Neuronal stem cell (in vitro differentiated cells): Measurements from ENCODE around the gene MAPK10.
A peak's percentile ranks its signal among the peaks of the same experiment; 100 is the strongest.

Source experiments
- DNase-seq: peaks from one replicate; pipeline ENCODE4 v3.0.0-alpha.2; 2013; ENCODE audit warnings: low spot score
- H2AFZ ChIP-seq: one replicate; pipeline ENCODE4 v1.6.1; 2013; ENCODE audit warnings: mild to moderate bottlenecking, low read length, inconsistent platforms
- H2AK5ac ChIP-seq: 2 replicates; pipeline ENCODE4 v1.6.1; 2013; ENCODE audit warnings: low read depth, mild to moderate bottlenecking, inconsistent platforms, low read length, moderate library complexity, mixed read lengths
- H2BK120ac ChIP-seq: 2 replicates; pipeline ENCODE4 v1.6.1; 2013; ENCODE audit warnings: low read depth, mild to moderate bottlenecking, inconsistent platforms, low read length, moderate library complexity, mixed read lengths
- H2BK12ac ChIP-seq: one replicate; pipeline ENCODE4 v1.6.1; 2013; ENCODE audit warnings: low read length, inconsistent platforms
- H2BK15ac ChIP-seq: 2 replicates; pipeline ENCODE4 v1.6.1; 2013; ENCODE audit warnings: mild to moderate bottlenecking, low read length, inconsistent platforms, mixed read lengths
- H2BK5ac ChIP-seq: one replicate; pipeline ENCODE4 v1.6.1; 2013; ENCODE audit warnings: inconsistent platforms, mild to moderate bottlenecking, low read length, moderate library complexity
- H3K14ac ChIP-seq: one replicate; pipeline ENCODE4 v1.6.1; 2013; ENCODE audit warnings: low read length, inconsistent platforms
- H3K18ac ChIP-seq: 2 replicates; pipeline ENCODE4 v1.6.1; 2013; ENCODE audit warnings: low read length, inconsistent platforms
- H3K23ac ChIP-seq: 2 replicates; pipeline ENCODE4 v1.6.1; 2013; ENCODE audit warnings: low read depth, mild to moderate bottlenecking, mixed read lengths, low read length, inconsistent platforms; ENCODE audit not compliant: poor library complexity
- H3K27ac ChIP-seq: replicated peaks from 3 replicates; pipeline ENCODE4 v1.5.1; 2013; ENCODE audit warnings: low read length, inconsistent platforms
- H3K27me3 ChIP-seq, 3 experiments: 2 replicates each; pipeline ENCODE4 v1.6.1; 2013; ENCODE audit warnings: low read length in 3 of 3, mild to moderate bottlenecking in 2 of 3, inconsistent platforms in 1 of 3, low read depth in 1 of 3, mixed read lengths in 1 of 3, moderate library complexity in 1 of 3; ENCODE audit not compliant: control insufficient read depth in 3 of 3, insufficient read depth in 3 of 3
- H3K36me3 ChIP-seq, 2 donors: replicated peaks in 1 of 2; 2 replicates each; pipeline ENCODE4 v1.6.1; 2013; ENCODE audit warnings: low read length in 2 of 2; ENCODE audit not compliant: control insufficient read depth in 2 of 2, insufficient read depth in 2 of 2
- H3K4ac ChIP-seq: 2 replicates; pipeline ENCODE4 v1.6.1; 2013; ENCODE audit warnings: inconsistent platforms, mild to moderate bottlenecking, low read length, moderate library complexity
- H3K4me1 ChIP-seq, 2 donors: 1 replicate in 1 of 2; 2 replicates in 1 of 2; pipeline ENCODE4 v1.6.1; 2013; ENCODE audit warnings: low read length in 2 of 2, low read depth in 1 of 2; ENCODE audit not compliant: control insufficient read depth in 2 of 2, insufficient read depth in 1 of 2
- H3K4me2 ChIP-seq: one replicate; pipeline ENCODE4 v1.6.1; 2013; ENCODE audit warnings: mild to moderate bottlenecking, low read length, inconsistent platforms; ENCODE audit not compliant: insufficient read depth, poor library complexity, severe bottlenecking
- H3K4me3 ChIP-seq, 2 donors: 2 replicates each; pipeline ENCODE4 v1.5.1; 2013; ENCODE audit warnings: low read length in 2 of 2, mild to moderate bottlenecking in 2 of 2, inconsistent platforms in 1 of 2, moderate library complexity in 1 of 2
- H3K79me1 ChIP-seq: one replicate; pipeline ENCODE4 v1.6.1; 2013; ENCODE audit warnings: low read depth, mild to moderate bottlenecking, inconsistent platforms, low read length, moderate library complexity
- H3K9ac ChIP-seq: one replicate; pipeline ENCODE4 v1.6.1; 2013; ENCODE audit warnings: mild to moderate bottlenecking, low read depth, low read length, inconsistent platforms; ENCODE audit not compliant: poor library complexity
- H3K9me3 ChIP-seq, 2 donors: replicated peaks in 1 of 2; 2 replicates each; pipeline versions ENCODE3 to v1.6.1; 2013; ENCODE audit warnings: low read length in 2 of 2, mild to moderate bottlenecking in 2 of 2, inconsistent platforms in 1 of 2, low read depth in 1 of 2, mixed read lengths in 1 of 2, moderate library complexity in 1 of 2; ENCODE audit not compliant: control insufficient read depth in 2 of 2, insufficient read depth in 1 of 2
- H4K8ac ChIP-seq: one replicate; pipeline ENCODE4 v1.6.1; 2013; ENCODE audit warnings: low read depth, mild to moderate bottlenecking, inconsistent platforms, low read length, moderate library complexity
- H4K91ac ChIP-seq: one replicate; pipeline ENCODE4 v1.6.1; 2013; ENCODE audit warnings: low read length, low read depth, mild to moderate bottlenecking, inconsistent platforms; ENCODE audit not compliant: poor library complexity
- WGBS, 2 donors: extraction: QIAGEN DNeasy Blood & Tissue Kit; methylation state at CpG; one replicate each; pipeline ENCODE4 v1.1.7; 2013; ENCODE audit warnings: missing lambda C conversion rate in 2 of 2, mixed read lengths in 1 of 2; ENCODE audit not compliant: insufficient read length in 2 of 2, insufficient replicate concordance in 1 of 2; ENCODE audit errors: extremely low coverage in 2 of 2; 5-methylcytosine and 5-hydroxymethylcytosine counted together

The MAPK10 gene

DNA sequence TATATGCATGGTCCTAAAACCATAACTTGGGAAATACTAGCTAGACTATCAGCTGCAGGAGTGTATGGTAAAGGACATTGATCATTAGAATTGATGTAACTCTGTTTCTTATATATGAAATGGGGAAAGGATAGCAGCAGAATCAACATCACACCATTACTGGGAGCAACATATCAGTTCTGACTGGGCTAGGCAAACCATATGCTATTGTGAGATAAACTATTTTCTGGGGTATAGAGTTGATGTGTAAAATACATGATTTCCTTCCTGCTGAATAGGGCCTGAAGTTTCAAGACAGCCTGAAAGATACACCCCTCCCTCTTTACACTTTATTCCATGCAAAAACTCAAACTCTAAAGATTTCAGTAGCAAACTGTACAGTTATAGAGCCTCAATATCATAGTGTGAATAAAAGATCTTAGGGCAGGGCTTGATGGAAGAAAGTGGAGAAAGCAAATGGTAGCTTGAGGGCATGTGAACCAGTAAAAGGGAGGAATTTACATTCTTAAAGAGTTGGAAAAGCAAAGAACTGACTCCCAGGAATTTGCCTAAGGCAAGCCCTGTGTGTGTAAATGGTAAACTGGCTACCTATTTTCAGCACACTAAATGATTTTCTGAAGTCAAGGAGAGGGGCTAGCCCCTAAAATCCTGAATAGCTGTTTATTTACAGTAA lies 404.1 kb downstream of the MAPK10 start:
- Histone ChIP-seq H3K27me3 (no peaks in the 10 kb centered on the region), H2BK15ac (no peak overlapping the region), H4K8ac (no peak overlapping the region), H3K4me1 (peaks cover 2% of the 10 kb centered on the region in 2 donors), H3K4me3 (no peak overlapping the region), H3K9me3 (no peaks in the 10 kb centered on the region), H2BK12ac (no peak overlapping the region), H3K23ac (no peak overlapping the region), H2AFZ (no peak overlapping the region), H2AK5ac (no peak overlapping the region), H2BK120ac (no peak overlapping the region), H3K4ac (no peak overlapping the region), H3K4me2 (no peak overlapping the region), H3K9ac (no peak overlapping the region), H3K27ac (no peak overlapping the region), H3K36me3 (no peaks in the 10 kb centered on the region), H3K14ac (no peak overlapping the region), H3K79me1 (no peaks in the 10 kb centered on the region), H3K18ac (no peak overlapping the region), H2BK5ac (no peak overlapping the region), H4K91ac (no peak overlapping the region)
- no peak for DNase-seq

DNA sequence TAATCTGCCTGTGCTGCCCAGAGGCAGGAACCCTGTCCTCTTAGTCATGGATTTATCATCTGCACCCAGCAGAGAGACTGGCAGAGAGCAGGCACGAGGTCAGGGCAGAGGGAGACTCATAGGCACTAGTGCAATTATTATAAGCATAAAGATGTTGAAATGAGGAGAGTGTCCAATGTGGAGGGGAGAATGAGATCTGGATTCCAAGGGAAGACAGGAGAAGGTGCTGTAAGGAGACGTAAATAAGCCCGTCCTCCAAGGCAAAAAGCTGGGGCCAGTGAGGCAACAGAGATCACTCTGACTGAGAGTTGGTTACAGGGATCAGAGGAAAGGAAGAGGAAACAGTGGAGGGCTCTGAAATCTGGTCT lies 406.2 kb downstream of the MAPK10 start:
- Histone ChIP-seq H2BK15ac (no peak overlapping the region), H4K91ac (no peak overlapping the region), H3K4me2 (no peak overlapping the region), H4K8ac (no peak overlapping the region), H3K27me3 (no peaks in the 10 kb centered on the region), H3K23ac (no peak overlapping the region), H3K14ac (no peak overlapping the region), H3K9ac (no peak overlapping the region), H3K4me1 (peaks cover 0 to 2% of the 10 kb centered on the region in 2 donors), H2BK5ac (no peak overlapping the region), H3K4ac (no peak overlapping the region), H2BK12ac (no peak overlapping the region), H3K36me3 (no peaks in the 10 kb centered on the region), H3K4me3 (no peak overlapping the region), H2AK5ac (no peak overlapping the region), H3K18ac (no peak overlapping the region), H2BK120ac (no peak overlapping the region), H3K9me3 (no peaks in the 10 kb centered on the region), H2AFZ (peak overlapping the region; percentile 8), H3K27ac (no peak overlapping the region), H3K79me1 (no peaks in the 10 kb centered on the region)
- no CpG with 5 or more reads among the region's 3 CpGs for WGBS, 2 donors
- DNase-seq, result no peak

DNA sequence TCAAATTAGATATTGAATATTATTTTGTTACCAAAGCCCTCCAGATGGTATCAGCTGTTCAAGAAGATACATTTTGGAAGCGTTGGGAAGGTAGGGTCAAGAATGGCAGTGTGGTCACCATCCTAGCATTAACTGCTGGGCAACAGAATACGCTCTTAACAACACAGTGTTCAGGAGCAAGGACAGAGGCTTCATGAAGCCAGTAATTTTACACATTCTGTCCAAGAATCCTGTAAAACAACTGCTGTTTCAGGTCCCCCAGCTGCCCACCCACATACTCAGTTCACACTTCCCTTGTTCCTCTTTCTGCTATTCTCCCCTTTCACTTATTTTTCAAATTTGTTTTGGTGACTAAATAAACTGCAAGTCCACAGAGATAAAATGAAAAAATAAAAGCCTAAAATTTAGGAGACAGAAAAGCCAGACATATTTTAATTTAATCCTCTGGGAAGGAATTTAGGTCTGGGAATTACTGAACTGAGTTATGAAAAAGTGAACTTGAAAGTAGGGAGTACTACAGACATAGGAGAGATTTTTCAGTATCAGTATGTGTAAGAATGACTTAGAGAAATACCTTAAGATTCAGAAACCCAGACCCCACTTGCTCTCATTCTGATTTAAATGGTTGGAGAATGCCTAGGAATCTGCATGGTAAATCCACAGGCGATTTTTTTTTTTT lies 406.7 kb downstream of the MAPK10 start:
- H3K18ac ChIP-seq, result no peak overlapping the region
- no peak overlapping the region for H4K91ac ChIP-seq
- H2BK12ac ChIP-seq, result no peak overlapping the region
- no peak overlapping the region for H3K4me2 ChIP-seq
- no peak overlapping the region for H4K8ac ChIP-seq
- no peak overlapping the region for H3K9ac ChIP-seq
- H3K9me3 ChIP-seq, result no peaks in the 10 kb centered on the region
- H2BK15ac ChIP-seq, result no peak overlapping the region
- H3K36me3 ChIP-seq, result no peaks in the 10 kb centered on the region
- H3K79me1 ChIP-seq, result no peaks in the 10 kb centered on the region
- no peak overlapping the region for H3K23ac ChIP-seq
- peak overlapping the region; percentile 42 for H2AFZ ChIP-seq
- no peak overlapping the region for H3K14ac ChIP-seq
- DNase-seq, result no peak
- no CpG with 5 or more reads among the region's 3 CpGs for WGBS, 2 donors
- no peak overlapping the region for H3K27ac ChIP-seq
- no peak overlapping the region for H2BK120ac ChIP-seq
- H2BK5ac ChIP-seq, result no peak overlapping the region
- no peak overlapping the region for H3K4me3 ChIP-seq
- no peak overlapping the region for H2AK5ac ChIP-seq
- no peak overlapping the region for H3K4ac ChIP-seq
- H3K27me3 ChIP-seq, result no peaks in the 10 kb centered on the region
- peaks cover 0 to 2% of the 10 kb centered on the region in 2 donors for H3K4me1 ChIP-seq

DNA sequence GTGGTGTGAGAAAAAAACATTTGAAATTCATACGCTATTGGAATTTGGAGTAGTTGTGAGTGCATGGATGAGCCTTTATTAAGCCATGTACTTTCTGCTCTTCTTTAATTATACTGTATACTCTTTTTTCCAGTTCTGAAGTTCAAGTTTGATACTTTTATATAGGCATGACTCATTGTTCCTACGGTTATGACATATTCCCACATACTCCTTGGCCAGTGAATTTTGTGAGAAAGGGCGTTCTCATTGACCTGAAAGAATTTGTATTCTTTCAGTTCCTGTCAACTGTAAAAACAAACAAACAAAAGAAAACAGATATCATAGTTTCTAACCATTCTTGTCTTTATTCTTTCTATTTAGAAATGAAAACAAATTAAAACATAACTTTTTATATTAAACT lies 407.3 kb downstream of the MAPK10 start:
- no peak for DNase-seq
- no peak overlapping the region for H3K18ac ChIP-seq

More for the DNA sequence above, 407.3 kb downstream of the MAPK10 start:
- Histone ChIP-seq H2BK120ac (no peak overlapping the region), H2AFZ (no peak overlapping the region), H3K4me2 (no peak overlapping the region), H2BK12ac (no peak overlapping the region), H2BK15ac (no peak overlapping the region), H4K8ac (no peak overlapping the region), H3K9me3 (no peaks in the 10 kb centered on the region), H3K36me3 (no peaks in the 10 kb centered on the region), H3K79me1 (no peaks in the 10 kb centered on the region), H3K9ac (no peak overlapping the region), H4K91ac (no peak overlapping the region), H3K23ac (no peak overlapping the region), H3K4ac (no peak overlapping the region), H2AK5ac (no peak overlapping the region), H3K14ac (no peak overlapping the region), H3K4me1 (peaks cover 0 to 2% of the 10 kb centered on the region in 2 donors), H3K27ac (no peak overlapping the region), H3K27me3 (no peaks in the 10 kb centered on the region), H2BK5ac (no peak overlapping the region), H3K4me3 (no peak overlapping the region)
- no CpG with 5 or more reads among the region's 3 CpGs for WGBS, 2 donors
